HG03469 (cell line): ENCODE data around the gene TIGAR.

Source experiments
- ATAC-seq: cut with Tn5 transposase; IDR thresholded peaks from one replicate; pipeline ENCODE4 v1.9.1; 2021; ENCODE audit warnings: mild to moderate bottlenecking, moderate library complexity, moderate number of reproducible peaks; ENCODE audit not compliant: unreplicated experiment

Gene TIGAR

GRCh38 chr12:4372653-4373052 is 51.6 kb downstream of the TIGAR start:
- no peak for ATAC-seq

DNA sequence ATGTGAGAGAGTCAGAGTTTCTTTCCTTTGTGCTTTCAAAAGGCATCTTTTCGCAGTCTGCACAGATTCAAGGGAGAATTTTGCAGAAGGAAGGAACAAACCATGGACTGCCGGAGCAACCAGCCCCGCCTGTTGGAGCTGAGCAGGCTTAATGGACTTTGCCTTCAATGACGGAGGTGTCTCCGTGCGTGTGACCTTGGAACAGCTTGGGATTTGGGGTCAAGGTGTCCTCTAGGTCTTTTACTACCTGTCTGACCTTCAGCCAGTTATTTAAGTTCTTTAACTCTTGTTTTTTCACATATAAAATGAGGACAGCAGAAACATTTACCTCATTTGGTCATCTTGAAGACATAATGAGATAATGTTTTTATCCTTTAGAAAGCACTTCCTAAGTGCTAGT is 54.4 kb downstream of the TIGAR start:
- no peak for ATAC-seq

- ATAC-seq, result no peak
Measured at GRCh38 chr12:4378772-4379171, 57.8 kb downstream of the TIGAR start.

DNA sequence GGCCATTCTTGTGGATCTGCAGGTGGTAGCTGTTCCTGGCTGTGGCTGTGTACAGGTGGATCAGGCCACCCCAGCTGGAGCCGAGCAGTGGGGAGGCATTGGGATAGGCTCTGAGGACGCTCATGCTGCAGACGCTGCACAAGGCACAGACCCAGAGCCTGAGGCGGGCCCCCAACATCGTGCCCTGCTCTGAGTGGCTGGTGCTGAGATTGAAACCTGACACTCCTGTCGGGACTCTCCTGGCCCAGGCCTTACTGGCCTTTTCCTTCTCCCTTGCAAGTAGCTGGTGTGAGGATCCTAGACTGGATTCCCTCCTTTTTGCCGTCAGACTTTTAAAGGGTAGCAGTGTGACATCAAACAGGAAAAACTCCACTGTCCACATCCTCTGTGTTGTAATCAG is 58.4 kb downstream of the TIGAR start, which contains the start of gene FGF23:
TSS of gene FGF23 (minus strand) at position 308 of the 400 bp plus-strand sequence. CDS start at position 178, 130 bp downstream.
- no peak for ATAC-seq

DNA sequence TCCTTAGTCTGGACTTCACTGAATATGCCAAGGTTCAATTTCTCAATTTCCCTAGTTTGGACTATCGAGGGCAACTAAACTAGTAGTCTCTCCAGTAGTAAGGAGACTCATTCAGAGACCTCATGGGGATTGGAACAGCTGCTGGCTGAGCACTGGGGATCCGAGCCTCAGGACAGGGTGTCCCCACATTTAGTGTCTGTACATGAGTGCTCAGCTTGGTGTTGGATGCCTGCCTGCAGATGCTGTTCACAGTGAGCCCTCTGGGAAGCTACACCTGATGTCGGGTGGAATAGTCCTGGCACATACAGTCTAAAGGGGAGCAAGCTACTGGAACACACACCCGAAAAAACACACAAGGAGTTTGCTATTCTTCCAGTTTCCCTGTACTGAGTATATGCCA is 59.3 kb downstream of the TIGAR start:
- no peak for ATAC-seq

DNA sequence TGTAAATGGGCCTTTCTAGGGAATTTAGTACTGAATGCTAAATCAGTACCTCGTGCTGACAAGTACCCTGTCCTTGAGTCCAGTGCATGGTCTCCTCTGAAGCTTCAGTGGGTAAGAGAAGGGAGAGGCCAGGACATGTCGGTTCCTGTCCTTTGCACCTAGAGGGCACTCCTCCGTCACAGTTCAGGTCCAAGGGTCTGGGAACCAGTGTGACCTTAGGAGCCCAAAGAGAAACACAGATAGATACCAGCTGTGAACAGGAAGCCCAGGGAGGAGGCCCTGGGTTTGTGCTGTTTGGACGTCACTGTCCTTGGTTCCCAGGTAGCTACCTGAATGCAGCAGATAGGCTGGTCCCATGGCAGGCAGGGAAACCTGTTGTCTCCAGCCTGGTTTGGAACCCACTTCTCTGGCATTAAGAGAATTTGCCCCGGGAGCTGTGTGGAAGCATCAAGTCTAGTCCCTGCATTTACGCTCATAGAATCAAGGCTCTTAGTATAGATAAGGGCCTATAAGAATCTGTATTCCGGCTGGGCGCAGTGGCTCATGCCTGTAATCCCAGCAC is 62.4 kb downstream of the TIGAR start:
- ATAC-seq, result no peak

DNA sequence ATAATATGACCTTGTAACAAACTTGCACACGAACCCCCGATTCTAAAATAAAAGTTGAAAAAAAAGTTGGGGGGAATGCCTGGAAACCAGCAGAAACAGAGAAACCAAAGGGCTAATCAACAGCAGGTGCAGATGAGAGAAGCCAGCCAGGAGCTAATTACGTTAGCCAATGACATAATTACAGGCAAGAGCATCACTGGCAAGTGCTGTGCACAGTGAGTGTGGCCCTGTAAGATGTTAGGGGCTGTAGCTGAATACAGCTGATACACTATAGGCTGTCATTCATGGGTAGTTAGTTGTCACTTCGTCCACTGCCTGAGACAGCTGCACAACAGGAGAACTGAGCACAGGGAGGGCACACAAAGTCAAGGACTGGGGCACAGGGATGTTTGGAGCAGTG is 65.8 kb downstream of the TIGAR start:
- no peak for ATAC-seq

GRCh38 chr12:4387607-4388006 is 66.6 kb downstream of the TIGAR start:
- no peak for ATAC-seq

- no peak for ATAC-seq
Measured at GRCh38 chr12:4388032-4388431, 67.0 kb downstream of the TIGAR start.

GRCh38 chr12:4388662-4389061 is 67.6 kb downstream of the TIGAR start:
- ATAC-seq, result no peak

DNA sequence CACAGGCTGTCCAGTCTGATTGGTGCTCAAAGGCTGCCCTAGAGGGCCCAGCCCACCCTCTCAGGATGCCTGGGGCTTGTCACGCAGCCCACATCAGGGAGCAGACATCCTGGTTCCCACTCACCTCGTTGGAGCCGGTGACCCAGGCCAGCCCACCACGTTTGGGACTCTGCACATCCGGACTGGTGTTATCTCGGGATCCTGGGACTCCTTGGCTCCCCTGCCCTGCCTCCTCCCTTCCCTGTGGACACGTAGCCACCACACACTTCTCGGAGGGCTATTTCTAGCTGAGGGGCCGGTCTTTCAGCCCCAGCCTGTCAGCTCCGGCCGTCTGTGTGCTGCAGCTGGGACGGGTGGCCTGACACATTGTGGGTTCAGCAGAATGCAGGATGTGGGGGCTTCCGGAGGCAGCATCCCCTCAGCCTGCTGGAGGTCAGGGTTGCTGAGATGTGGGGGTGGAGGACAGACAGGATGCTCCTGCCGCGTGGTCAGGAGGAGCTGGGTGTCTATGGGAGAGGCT is 71.3 kb downstream of the TIGAR start:
- no peak for ATAC-seq

- ATAC-seq, result no peak
Measured at GRCh38 chr12:4393211-4393610, 72.2 kb downstream of the TIGAR start.

- no peak for ATAC-seq
Measured at GRCh38 chr12:4395818-4396217, 74.8 kb downstream of the TIGAR start.

- ATAC-seq, result no peak
Measured at GRCh38 chr12:4401117-4401516, 80.1 kb downstream of the TIGAR start.

DNA sequence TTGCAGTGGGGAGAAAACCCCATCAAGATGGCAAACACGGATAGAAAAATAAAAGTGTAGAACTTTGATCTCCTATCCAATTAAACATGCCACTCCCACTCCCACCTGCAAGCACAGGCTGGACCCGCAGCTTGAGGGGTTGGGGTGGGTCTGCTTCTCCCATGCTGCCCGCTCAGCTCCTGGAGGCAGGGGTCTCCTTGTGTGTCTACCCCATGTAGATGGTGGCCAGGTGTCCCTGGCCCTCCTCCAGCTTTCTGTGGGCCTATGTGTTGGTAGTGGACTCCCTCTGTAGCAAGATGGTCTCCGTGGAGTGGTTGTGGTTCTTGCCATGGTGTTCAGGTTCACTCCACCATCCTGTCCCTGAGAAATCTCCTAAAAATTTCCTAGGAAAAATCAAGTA is 82.0 kb downstream of the TIGAR start:
- ATAC-seq, result no peak
